Heart left ventricle (tissue), 16 donors: ENCODE data around the gene TBC1D5. TPM values are rescaled to one million over a fixed set of nuclear protein-coding genes. Genes with fewer than 3 reads are reported as not detected.
"Not testable (repeated sequence)": the region's sequence is repeated elsewhere in the genome, so short reads cannot be mapped to it uniquely, and the experiment has no call there.

Experiments used
- ATAC-seq, 4 donors: fragments of 200-7000 bp; cut with Tn5 transposase; one replicate each; pipeline ENCODE4 v1.9.1; 2020 to 2022; ENCODE audit warnings: moderate library complexity in 4 of 4, mild to moderate bottlenecking in 3 of 4, moderate number of reproducible peaks in 1 of 4
- DNase-seq, 5 donors: peaks; one replicate each; pipeline ENCODE4 v3.0.0-alpha.2; 2020
- H3K27ac ChIP-seq, 12 donors: fragments of 200-600 bp; sonication (generic) in 4 of 12; one replicate each; pipeline versions ENCODE4 v1.5.0 to v1.8.0; 2016 to 2022; ENCODE audit warnings: mild to moderate bottlenecking in 2 of 12
- H3K27me3 ChIP-seq, 9 donors: fragments of 200-600 bp; sonication (generic) in 2 of 9; one replicate each; pipeline versions ENCODE4 v1.5.1 to v1.8.0; 2016 to 2022; ENCODE audit warnings: mild to moderate bottlenecking in 3 of 9
- H3K36me3 ChIP-seq, 9 donors: fragments of 200-600 bp; sonication (generic) in 2 of 9; one replicate each; pipeline versions ENCODE4 v1.5.0 to v1.8.0; 2018 to 2022; ENCODE audit warnings: mild to moderate bottlenecking in 2 of 9
- H3K4me1 ChIP-seq, 12 donors: fragments of 200-600 bp; sonication (generic) in 4 of 12; one replicate each; pipeline versions ENCODE4 v1.5.0 to v1.8.0; 2016 to 2022; ENCODE audit warnings: mild to moderate bottlenecking in 3 of 12
- H3K4me3 ChIP-seq, 12 donors: fragments of 200-600 bp; sonication (generic) in 4 of 12; one replicate each; pipeline versions ENCODE4 v1.5.0 to v1.8.0; 2017 to 2022; ENCODE audit warnings: mild to moderate bottlenecking in 9 of 12, moderate library complexity in 4 of 12
- H3K9me3 ChIP-seq, 12 donors: fragments of 200-600 bp; sonication (generic) in 4 of 12; one replicate each; pipeline versions ENCODE4 v1.5.0 to v1.8.0; 2016 to 2022; ENCODE audit warnings: mild to moderate bottlenecking in 1 of 12
- POLR2A ChIP-seq, 2 donors: fragments of 450-650 bp; IDR thresholded peaks; one replicate each; pipeline ENCODE4 v1.6.1; 2017; ENCODE audit warnings: antibody characterized with exemption in 2 of 2, mild to moderate bottlenecking in 2 of 2, moderate library complexity in 2 of 2
- WGBS, 4 donors: extraction: QIAGEN DNeasy Blood & Tissue Kit in 2 of 4; methylation state at CpG; one replicate each; pipeline versions ENCODE4 v1.1.5 to v1.1.7; 2013 to 2018; 5-methylcytosine and 5-hydroxymethylcytosine counted together
- intact Hi-C, 10 donors: fragments of 100-400 bp; cut with DNase I; formaldehyde crosslinking; loops; one replicate each; pipeline versions ENCODE4 v1.11.1 to v1.14.2; 2022
- long read RNA-seq, 3 donors: library from polyadenylated mRNA; unstranded; transcript quantifications; one replicate each; pipeline ENCODE4 v2.0.0, GENCODE V29; 2020 to 2021
- polyA plus RNA-seq, 2 donors: library from polyadenylated mRNA; stranded (reverse); fragments of 200-250 nt; gene quantifications; one replicate each; pipeline ENCODE4 v1.2.3, GENCODE V29; 2013
- total RNA-seq, 9 donors: library from RNA; depleted of rRNA in 2 of 9; stranded (reverse); fragments of >200 nt in 2 of 9; fragmentation: NEBNext Ultra II Directional in 3 of 9; extraction: Animal tissue kit (Norgen Biotek cat#: 25700) in 3 of 9; gene quantifications; one replicate each; pipeline versions ENCODE4 v1.1.0 to v1.2.4, GENCODE V29; 2016 to 2023
- TF ChIP-seq, protein P1 (sequence below), 12 donors: fragments of 200-600 bp; sonication (generic) in 4 of 12; IDR thresholded peaks; one replicate each; pipeline versions ENCODE4 v1.5.0 to v1.8.0; 2018 to 2022; ENCODE audit warnings: antibody characterized with exemption in 12 of 12, mild to moderate bottlenecking in 5 of 12
- donor health status: ischemic (EF 13 %, LVEDD 7.1; RV severe dilation, severe dysfunction).
- donor health status: healthy with polysubstance abuse.
- donor health status: DM: no; HTN: yes; CAD: no.
- donor health status: DM: no; HTN: no; CAD: no.
- donor health status: ischemic (EF 25% LVEDD 6.9; RV normal size, moderate dysfunction).
- donor health status: ischemic (EF 25% LVEDD 5.7; RV mildly dilated, moderate dysfunction).
- donor health status: healthy.
- donor health status: DM: yes; HTN: yes; CAD: no.
- donor health status: ischemic (EF 35%, LVEDD 5.7; RV mildly dilated, moderate dysfunction).
- donor health status: nonischemic (EF 11% LVEDD 7.7; RV severe dilation, severe dysfunction).
- donor health status: DM: yes; HTN: yes; CAD: no.
- donor health status: PGD.
- donor health status: ischemic (EF 29% LVEDD 5.4; RV normal size, mild dysfunction).
- donor health status: nonischemic (EF 23%, LVEDD 6.1; RV moderate dilation, normal function).

The TBC1D5 gene, protein sequence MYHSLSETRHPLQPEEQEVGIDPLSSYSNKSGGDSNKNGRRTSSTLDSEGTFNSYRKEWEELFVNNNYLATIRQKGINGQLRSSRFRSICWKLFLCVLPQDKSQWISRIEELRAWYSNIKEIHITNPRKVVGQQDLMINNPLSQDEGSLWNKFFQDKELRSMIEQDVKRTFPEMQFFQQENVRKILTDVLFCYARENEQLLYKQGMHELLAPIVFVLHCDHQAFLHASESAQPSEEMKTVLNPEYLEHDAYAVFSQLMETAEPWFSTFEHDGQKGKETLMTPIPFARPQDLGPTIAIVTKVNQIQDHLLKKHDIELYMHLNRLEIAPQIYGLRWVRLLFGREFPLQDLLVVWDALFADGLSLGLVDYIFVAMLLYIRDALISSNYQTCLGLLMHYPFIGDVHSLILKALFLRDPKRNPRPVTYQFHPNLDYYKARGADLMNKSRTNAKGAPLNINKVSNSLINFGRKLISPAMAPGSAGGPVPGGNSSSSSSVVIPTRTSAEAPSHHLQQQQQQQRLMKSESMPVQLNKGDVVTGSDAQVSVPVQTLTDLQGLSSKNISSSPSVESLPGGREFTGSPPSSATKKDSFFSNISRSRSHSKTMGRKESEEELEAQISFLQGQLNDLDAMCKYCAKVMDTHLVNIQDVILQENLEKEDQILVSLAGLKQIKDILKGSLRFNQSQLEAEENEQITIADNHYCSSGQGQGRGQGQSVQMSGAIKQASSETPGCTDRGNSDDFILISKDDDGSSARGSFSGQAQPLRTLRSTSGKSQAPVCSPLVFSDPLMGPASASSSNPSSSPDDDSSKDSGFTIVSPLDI
- 10 to 100 TPM; 23.4 to 48.3 (median 31.7) TPM for total RNA-seq
- 10 to 100 TPM in 1 of 2 donors, 1 to 10 TPM in 1; 5.8 to 21.1 TPM for polyA plus RNA-seq
- long read RNA-seq, donor 1, partial matches to known transcripts: 3 of 18 reads
- long read RNA-seq, donor 1, other reads (novel, unspliced or antisense): 15 of 18 reads
- long read RNA-seq, donor 2, partial matches to known transcripts: 16 of 48 reads
- long read RNA-seq, donor 2, other reads (novel, unspliced or antisense): 32 of 48 reads
- long read RNA-seq, donor 3, partial matches to known transcripts: 6 of 16 reads
- long read RNA-seq, donor 3, other reads (novel, unspliced or antisense): 10 of 16 reads

DNA sequence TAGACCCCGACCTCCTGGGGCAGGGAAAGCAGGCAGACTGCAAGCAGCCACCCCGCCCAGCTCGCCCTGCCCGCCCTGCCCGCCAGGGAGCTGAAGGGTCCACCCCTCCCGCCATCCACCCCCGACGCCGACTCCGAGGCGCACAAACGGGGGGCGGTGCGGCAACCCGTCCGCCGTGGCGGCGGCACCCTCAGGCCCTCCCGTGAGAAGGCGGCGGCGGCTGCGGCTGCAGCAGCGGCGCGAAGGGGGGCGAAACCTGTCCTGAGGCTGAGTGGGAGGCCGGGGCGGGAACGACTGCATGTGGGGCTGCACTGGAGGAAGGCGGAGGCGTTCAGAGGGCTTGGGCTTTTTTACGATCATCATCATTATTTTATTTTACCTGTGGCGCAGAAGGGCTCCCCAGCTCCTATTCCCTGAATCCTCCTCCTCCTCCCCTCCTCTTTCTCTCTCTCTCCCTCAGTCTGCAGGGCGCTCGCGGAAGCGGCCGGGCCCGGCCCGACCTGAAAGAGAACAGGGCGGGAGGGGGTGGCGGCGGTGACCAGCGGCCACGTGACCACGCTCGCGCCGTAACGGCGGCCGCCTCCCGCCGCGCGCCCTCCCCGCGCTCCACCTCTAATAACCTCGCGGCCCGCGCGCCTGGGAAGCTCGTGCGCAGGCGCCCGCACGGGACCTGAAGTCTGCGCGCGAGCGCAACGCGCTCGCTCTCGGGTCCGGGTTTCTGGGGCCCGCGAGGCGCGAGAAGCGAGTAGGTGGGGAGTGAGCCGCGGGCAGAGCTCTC, at the start of gene TBC1D5:
TBC1D5 (minus strand) TSS at position 530 of the 778 bp plus-strand sequence. CDS start 234,061 bp downstream, outside the sequence.
- Histone ChIP-seq H3K27ac (peak within 1 kb of the TSS; percentile 93 to 100 (median 96)), H3K9me3 (no peaks in the 10 kb centered on the region), H3K4me3 (peak within 1 kb of the TSS; percentile 69 to 93 (median 84)), H3K4me1 (peaks cover 0 to 53% (median 21%) of the 10 kb centered on the region in 12 donors), H3K27me3 (no peaks in the 10 kb centered on the region), H3K36me3 (no peaks in the 10 kb centered on the region)
- ATAC-seq (peak; percentile 95 to 97 (median 96)), DNase-seq (peak; percentile 95 to 98 (median 98))
- intact Hi-C loops: loop anchor here in 4 of 10 donors (2.0 to 10.0 kb wide), 2 partner anchors 97 kb away; no protein-coding TSS in a partner anchor
- TF ChIP-seq, protein P1, sequence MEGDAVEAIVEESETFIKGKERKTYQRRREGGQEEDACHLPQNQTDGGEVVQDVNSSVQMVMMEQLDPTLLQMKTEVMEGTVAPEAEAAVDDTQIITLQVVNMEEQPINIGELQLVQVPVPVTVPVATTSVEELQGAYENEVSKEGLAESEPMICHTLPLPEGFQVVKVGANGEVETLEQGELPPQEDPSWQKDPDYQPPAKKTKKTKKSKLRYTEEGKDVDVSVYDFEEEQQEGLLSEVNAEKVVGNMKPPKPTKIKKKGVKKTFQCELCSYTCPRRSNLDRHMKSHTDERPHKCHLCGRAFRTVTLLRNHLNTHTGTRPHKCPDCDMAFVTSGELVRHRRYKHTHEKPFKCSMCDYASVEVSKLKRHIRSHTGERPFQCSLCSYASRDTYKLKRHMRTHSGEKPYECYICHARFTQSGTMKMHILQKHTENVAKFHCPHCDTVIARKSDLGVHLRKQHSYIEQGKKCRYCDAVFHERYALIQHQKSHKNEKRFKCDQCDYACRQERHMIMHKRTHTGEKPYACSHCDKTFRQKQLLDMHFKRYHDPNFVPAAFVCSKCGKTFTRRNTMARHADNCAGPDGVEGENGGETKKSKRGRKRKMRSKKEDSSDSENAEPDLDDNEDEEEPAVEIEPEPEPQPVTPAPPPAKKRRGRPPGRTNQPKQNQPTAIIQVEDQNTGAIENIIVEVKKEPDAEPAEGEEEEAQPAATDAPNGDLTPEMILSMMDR (IDR thresholded peaks at IDR 0.05): no peak
- TF ChIP-seq POLR2A (IDR thresholded peaks at IDR 0.05): peak in 1 of 2 donors; percentile 76
- WGBS, 4 donors: 0 to 1% (median 0%) methylated on average over 29 to 86 of the region's 86 CpGs

DNA sequence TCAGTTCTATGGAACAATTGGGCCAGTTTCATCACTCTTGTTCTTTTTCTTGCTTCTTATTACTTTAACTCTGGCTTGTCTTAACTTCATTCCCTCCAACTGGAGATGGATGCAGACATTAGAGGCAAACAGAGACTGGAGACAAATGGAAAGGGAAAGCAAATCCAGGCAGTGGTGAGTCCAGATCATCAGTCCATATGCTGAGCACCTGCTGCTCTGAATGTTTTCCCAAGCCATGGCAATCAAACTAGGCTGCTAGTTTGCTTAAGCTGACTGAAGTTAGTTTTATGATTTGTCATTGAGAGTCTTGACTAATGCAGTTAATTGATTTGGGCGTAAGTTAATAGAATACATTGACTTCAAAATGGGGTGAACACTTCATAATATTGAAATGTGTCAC, 41.0 kb upstream of the TBC1D5 start:
- H3K27me3 ChIP-seq: no peaks in the 10 kb centered on the region
- no peak overlapping the region for H3K27ac ChIP-seq
- peaks cover 0 to 11% (median 0%) of the 10 kb centered on the region in 12 donors for H3K4me1 ChIP-seq
- DNase-seq (no peak), ATAC-seq (no peak)
- no peaks in the 10 kb centered on the region for H3K36me3 ChIP-seq
- TF ChIP-seq POLR2A (IDR thresholded peaks at IDR 0.05): no peak
- TF ChIP-seq, protein P1 (IDR thresholded peaks at IDR 0.05): no peak
- H3K4me3 ChIP-seq: no peak overlapping the region
- intact Hi-C loops: no loop called here
- WGBS, 4 donors: 94 to 97% (median 96%) methylated on average over 1 of the region's 1 CpG
- H3K9me3 ChIP-seq: peaks cover 0 to 9% (median 0%) of the 10 kb centered on the region in 12 donors

DNA sequence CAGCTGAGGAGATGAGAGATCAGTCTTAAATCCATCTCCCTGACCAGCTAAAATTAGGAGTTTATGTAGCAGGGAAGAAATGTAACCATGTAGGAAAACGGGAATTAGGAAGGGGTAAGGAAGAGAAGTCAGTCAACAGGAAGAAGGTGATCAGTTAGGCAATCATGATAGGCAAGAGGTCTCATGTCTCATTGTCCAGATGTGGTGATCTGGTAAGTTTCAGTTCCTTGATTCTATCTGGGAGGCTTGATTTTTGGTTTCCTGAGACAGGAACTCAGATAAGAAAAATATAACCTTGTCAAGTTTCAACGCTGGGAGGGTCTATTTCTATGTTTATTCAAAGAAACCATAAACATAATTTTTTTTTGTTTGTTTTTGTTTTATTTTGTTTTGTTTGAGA, 40.3 kb upstream of the TBC1D5 start:
- WGBS, 4 donors: 51 to 55% (median 52%) methylated on average over 2 of the region's 2 CpGs
- peaks cover 0 to 7% (median 0%) of the 10 kb centered on the region in 12 donors for H3K9me3 ChIP-seq
- no peaks in the 10 kb centered on the region for H3K27me3 ChIP-seq
- ATAC-seq (no peak), DNase-seq (no peak)
- no peaks in the 10 kb centered on the region for H3K36me3 ChIP-seq
- no peak overlapping the region for H3K27ac ChIP-seq
- no peak for TF ChIP-seq POLR2A (IDR thresholded peaks at IDR 0.05)
- TF ChIP-seq, protein P1 (IDR thresholded peaks at IDR 0.05): no peak
- intact Hi-C loops: no loop called here
- H3K4me1 ChIP-seq: peaks cover 0 to 11% (median 0%) of the 10 kb centered on the region in 12 donors
- no peak overlapping the region for H3K4me3 ChIP-seq

DNA sequence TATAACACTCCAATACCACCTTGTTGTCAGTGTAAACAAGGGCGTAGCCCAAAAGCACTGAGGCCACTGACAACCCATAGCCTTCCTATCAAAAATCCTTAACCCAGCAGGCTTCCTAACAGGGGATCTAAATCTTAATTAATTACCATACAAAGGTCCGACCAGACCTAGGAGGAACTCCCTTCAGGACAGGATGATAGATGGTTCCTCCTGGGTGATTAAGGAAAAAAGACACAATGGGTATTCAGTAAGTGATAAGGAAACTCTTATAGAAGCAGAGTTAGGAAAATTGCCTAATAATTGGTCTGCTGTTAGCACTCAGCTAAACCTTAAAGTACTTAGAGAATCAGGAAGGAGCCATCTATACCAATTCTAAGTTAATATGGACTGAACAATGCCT, 37.9 kb upstream of the TBC1D5 start:
- H3K27me3 ChIP-seq, H3K27ac ChIP-seq, ATAC-seq, DNase-seq, intact Hi-C loops, H3K4me3 ChIP-seq, H3K36me3 ChIP-seq, H3K9me3 ChIP-seq: not testable (repeated sequence)
- WGBS, 4 donors: 56 to 67% (median 63%) methylated on average over 2 of the region's 2 CpGs
- peaks cover 0 to 11% (median 0%) of the 10 kb centered on the region in 12 donors for H3K4me1 ChIP-seq

DNA sequence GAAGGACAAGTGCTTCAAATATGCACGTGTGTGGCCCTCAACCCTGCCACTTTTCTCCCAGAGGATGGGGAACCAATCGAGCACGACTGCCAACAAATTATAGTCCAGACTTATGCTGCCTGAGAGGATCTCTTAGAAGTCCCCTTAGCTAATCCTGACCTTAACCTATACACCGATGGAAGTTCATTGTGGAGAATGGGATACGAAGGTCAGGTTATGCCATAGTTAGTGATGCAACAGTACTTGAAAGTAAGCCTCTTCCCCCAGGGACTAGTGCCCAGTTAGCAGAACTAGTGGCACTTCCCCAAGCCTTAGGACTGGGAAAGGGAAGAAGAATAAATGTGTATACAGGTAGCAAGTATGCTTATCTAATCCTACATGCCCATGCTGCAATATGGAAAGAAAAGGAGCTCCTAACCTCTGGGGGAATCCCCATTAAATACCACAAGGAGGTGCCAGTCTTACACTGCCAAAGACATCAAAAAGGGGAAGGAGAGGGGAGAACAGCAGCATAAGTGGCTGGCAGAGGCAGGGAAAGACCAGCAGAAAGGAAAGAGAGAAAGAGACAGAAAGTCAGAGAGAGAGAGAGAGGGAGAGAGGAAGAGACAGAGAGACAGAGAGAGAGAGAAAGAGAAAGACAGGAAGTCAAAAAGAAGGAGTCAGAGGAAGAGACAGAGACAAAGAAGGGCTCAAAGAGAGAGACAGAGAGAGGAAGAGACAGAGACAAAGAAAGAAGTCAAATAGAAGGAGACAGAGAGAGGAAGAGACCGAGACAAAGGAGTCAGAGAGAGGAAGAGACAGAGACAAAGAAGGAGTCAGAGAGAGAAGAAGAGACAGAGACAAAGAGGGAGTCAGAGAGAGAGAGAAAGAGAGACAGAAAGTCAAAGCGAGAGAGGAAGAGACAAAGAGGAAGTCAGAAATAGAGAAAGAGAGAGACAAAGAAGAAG, 37.1 kb upstream of the TBC1D5 start:
- H3K4me3 ChIP-seq, intact Hi-C loops, H3K27me3 ChIP-seq, H3K27ac ChIP-seq, H3K9me3 ChIP-seq, DNase-seq, H3K36me3 ChIP-seq, ATAC-seq: not testable (repeated sequence)
- 82 to 90% (median 85%) methylated on average over 5 to 7 of the region's 7 CpGs for WGBS, 4 donors
- peaks cover 0 to 11% (median 0%) of the 10 kb centered on the region in 12 donors for H3K4me1 ChIP-seq
